ENCODE results near the gene KAZALD1.
A peak's percentile ranks its signal among the peaks of the same experiment; 100 is the strongest.

- TF ChIP-seq CTCF (IDR thresholded peaks at IDR 0.05) (peak; percentile 53 to 75 (median 71)), EP300 (IDR thresholded peaks at IDR 0.05) (no peak), POLR2A (IDR thresholded peaks at IDR 0.05) (no peak)
Observed at GRCh38 chr10:101018600-101019439, 43.0 kb upstream of the KAZALD1 start.
